IMR-90 (cell line): ENCODE results near the gene TSR2. TPM values are rescaled to one million over a fixed set of nuclear protein-coding genes. Genes with fewer than 3 reads are reported as not detected.

Experiments
- ATAC-seq: fragments of 200-7000 bp; cut with Tn5 transposase; 2 replicates; pipeline ENCODE4 v1.9.1; 2020; ENCODE audit warnings: low read depth, mild to moderate bottlenecking, moderate library complexity
- Bru-seq: library from RNA; stranded (reverse); fragments of 400-500 nt; gene quantifications from one replicate; lab custom pipeline; 2021; lab: Mats Ljungman, UMichigan
- BruChase-seq, 2 experiments: library from RNA; stranded (reverse); fragments of 400-500 nt; gene quantifications; one replicate each; lab custom pipeline; 2021; lab: Mats Ljungman, UMichigan
- BruUV-seq: library from RNA; stranded (reverse); fragments of 400-500 nt; replicated peaks from 2 replicates; lab custom pipeline; 2021; lab: Mats Ljungman, UMichigan
- CTCF ChIA-PET: fragments of 300-600 bp; formaldehyde crosslinking; extraction: SDS; loops from one replicate; lab custom pipeline; 2021; ENCODE audit warnings: antibody characterized with exemption; lab: Yijun Ruan, JAX
- POLR2A ChIA-PET: fragments of 300-600 bp; sonication (Branson Sonifier 250); formaldehyde crosslinking; loops from one replicate; lab custom pipeline; 2022; ENCODE audit warnings: antibody characterized with exemption; ENCODE audit not compliant: unreplicated experiment; lab: Charles Lee
- DNase-seq: peaks from one replicate; pipeline ENCODE4 v3.0.0; 2013
- H2AFZ ChIP-seq: replicated peaks from 2 replicates; pipeline ENCODE3; 2013; ENCODE audit warnings: low read length, mild to moderate bottlenecking; ENCODE audit not compliant: poor library complexity
- H2AK5ac ChIP-seq: 2 replicates; pipeline ENCODE4 v1.6.1; 2013; ENCODE audit warnings: low read depth, low read length, inconsistent platforms
- H2AK9ac ChIP-seq: replicated peaks from 2 replicates; pipeline ENCODE3; 2013; ENCODE audit warnings: mild to moderate bottlenecking, low read depth, low read length, moderate library complexity; ENCODE audit not compliant: poor library complexity
- H2BK120ac ChIP-seq: 2 replicates; pipeline ENCODE4 v1.6.1; 2013; ENCODE audit warnings: low read depth, low read length, inconsistent platforms
- H2BK15ac ChIP-seq: 3 replicates; pipeline ENCODE4 v1.6.1; 2013; ENCODE audit warnings: low read depth, low read length, inconsistent platforms
- H2BK20ac ChIP-seq: 2 replicates; pipeline ENCODE4 v1.6.1; 2013; ENCODE audit warnings: low read depth, mild to moderate bottlenecking, inconsistent platforms, low read length, moderate library complexity
- H2BK5ac ChIP-seq: 2 replicates; pipeline ENCODE4 v1.6.1; 2013; ENCODE audit warnings: mild to moderate bottlenecking, low read depth, low read length, inconsistent platforms; ENCODE audit not compliant: poor library complexity, severe bottlenecking
- H3K14ac ChIP-seq: replicated peaks from 2 replicates; pipeline ENCODE4 v1.6.1; 2013; ENCODE audit warnings: low read depth, low read length, inconsistent platforms
- H3K18ac ChIP-seq: 2 replicates; pipeline ENCODE4 v1.6.1; 2013; ENCODE audit warnings: low read depth, low read length, control low read depth
- H3K23ac ChIP-seq: 2 replicates; pipeline ENCODE4 v1.6.1; 2013; ENCODE audit warnings: low read depth, low read length, inconsistent platforms
- H3K27ac ChIP-seq: 2 replicates; pipeline ENCODE4 v1.5.1; 2013; ENCODE audit warnings: mild to moderate bottlenecking, control low read depth, low read length; ENCODE audit not compliant: insufficient read depth
- H3K27me3 ChIP-seq: 2 replicates; pipeline ENCODE4 v1.6.1; 2013; ENCODE audit warnings: low read length; ENCODE audit not compliant: control insufficient read depth, insufficient read depth
- H3K36me3 ChIP-seq: 2 replicates; pipeline ENCODE4 v1.6.1; 2013; ENCODE audit warnings: low read length, mixed read lengths; ENCODE audit not compliant: control insufficient read depth, insufficient read depth
- H3K4ac ChIP-seq: 2 replicates; pipeline ENCODE4 v1.6.1; 2013; ENCODE audit warnings: low read depth, low read length, inconsistent platforms
- H3K4me1 ChIP-seq: 2 replicates; pipeline ENCODE4 v1.6.1; 2013; ENCODE audit warnings: low read length, mixed read lengths; ENCODE audit not compliant: control insufficient read depth, insufficient read depth
- H3K4me2 ChIP-seq: 2 replicates; pipeline ENCODE4 v1.6.1; 2013; ENCODE audit warnings: low read depth, mild to moderate bottlenecking, control low read depth, low read length, moderate library complexity
- H3K4me3 ChIP-seq: 2 replicates; pipeline ENCODE4 v1.5.1; 2013; ENCODE audit warnings: low read depth, mild to moderate bottlenecking, control low read depth, low read length, moderate library complexity; ENCODE audit not compliant: insufficient read depth
- H3K56ac ChIP-seq: 2 replicates; pipeline ENCODE4 v1.6.1; 2013; ENCODE audit warnings: low read length, inconsistent platforms; ENCODE audit not compliant: insufficient read depth; ENCODE audit errors: extremely low read depth
- H3K79me1 ChIP-seq, 2 experiments: 2 replicates each; pipeline ENCODE4 v1.6.1; 2013; ENCODE audit warnings: low read length in 2 of 2, inconsistent platforms in 1 of 2, low read depth in 1 of 2
- H3K9ac ChIP-seq: 2 replicates; pipeline ENCODE4 v1.6.1; 2013; ENCODE audit warnings: low read depth, low read length, control low read depth
- H3K9me1 ChIP-seq: 2 replicates; pipeline ENCODE4 v1.6.1; 2013; ENCODE audit warnings: low read length, inconsistent platforms; ENCODE audit not compliant: insufficient read depth
- H3K9me3 ChIP-seq: 2 replicates; pipeline ENCODE4 v1.6.1; 2013; ENCODE audit warnings: low read length; ENCODE audit not compliant: control insufficient read depth, insufficient read depth
- H4K20me1 ChIP-seq: 2 replicates; pipeline ENCODE4 v1.6.1; 2013; ENCODE audit warnings: low read length, inconsistent platforms; ENCODE audit not compliant: insufficient read depth
- H4K5ac ChIP-seq: 2 replicates; pipeline ENCODE4 v1.6.1; 2013; ENCODE audit warnings: mild to moderate bottlenecking, low read depth, low read length, control low read depth
- H4K8ac ChIP-seq, 2 experiments: 2 replicates each; pipeline ENCODE4 v1.6.1; 2013; ENCODE audit warnings: low read depth in 2 of 2, low read length in 2 of 2, control low read depth in 1 of 2, inconsistent platforms in 1 of 2
- H4K91ac ChIP-seq: 2 replicates; pipeline ENCODE4 v1.6.1; 2013; ENCODE audit warnings: low read depth, low read length, inconsistent platforms; ENCODE audit not compliant: insufficient read depth
- MAFK ChIP-seq: IDR thresholded peaks from 2 replicates; pipeline ENCODE4 v1.6.1; 2012; ENCODE audit warnings: low read depth, low read length, improper control_type of control experiment
- MAZ ChIP-seq: IDR thresholded peaks from 2 replicates; pipeline ENCODE4 v1.6.1; 2012; ENCODE audit warnings: low read depth, mild to moderate bottlenecking, low read length, improper control_type of control experiment, moderate library complexity, borderline replicate concordance
- MXI1 ChIP-seq: IDR thresholded peaks from 2 replicates; pipeline ENCODE4 v1.6.1; 2012; ENCODE audit warnings: low read depth, mild to moderate bottlenecking, low read length, moderate library complexity, borderline replicate concordance
- NFE2L2 ChIP-seq: fragments of 150-350 bp; IDR thresholded peaks from 2 replicates; pipeline ENCODE4 v1.6.1; 2016; ENCODE audit warnings: low read depth, mild to moderate bottlenecking, low read length
- POLR2A ChIP-seq: IDR thresholded peaks from 2 replicates; pipeline ENCODE4 v1.6.1; 2012; ENCODE audit warnings: mild to moderate bottlenecking, low read depth, low read length
- RAD21 ChIP-seq: IDR thresholded peaks from 2 replicates; pipeline ENCODE4 v1.6.1; 2012; ENCODE audit warnings: low read length, improper control_type of control experiment
- WGBS, 2 experiments: methylation state at CpG; one replicate each; pipeline versions ENCODE4 v1.1.5 to v1.1.7; 2013; ENCODE audit warnings: missing lambda C conversion rate in 2 of 2; ENCODE audit not compliant: insufficient read length in 1 of 2; ENCODE audit errors: extremely low coverage in 2 of 2; 5-methylcytosine and 5-hydroxymethylcytosine counted together
- dilution Hi-C: fragments of 300-500 bp; cut with HindIII; formaldehyde crosslinking; loops from one replicate; pipeline ENCODE4 v1.14.3; 2018; ENCODE audit warnings: low sequenced_read_pairs; ENCODE audit not compliant: unreplicated experiment
- in situ Hi-C: fragments of 300-500 bp; cut with MboI; formaldehyde crosslinking; loops from 3 replicates; pipeline ENCODE4 v1.14.3; 2019; ENCODE audit warnings: low sequenced_read_pairs, inconsistent platforms, mixed read lengths
- intact Hi-C: fragments of 100-400 bp; cut with micrococcal nuclease; formaldehyde crosslinking; loops from 2 replicates; pipeline ENCODE4 v1.10.0; 2022
- long read RNA-seq: library from polyadenylated mRNA; unstranded; transcript quantifications from one replicate; pipeline ENCODE4 v2.0.0, GENCODE V29; 2021; ENCODE audit not compliant: unreplicated experiment
- polyA plus RNA-seq, 3 experiments: library from polyadenylated mRNA; depleted of rRNA; stranded (reverse); fragments of >200 nt; gene quantifications; 2 replicates each; pipeline ENCODE4 v1.2.3, GENCODE V29; 2012; ENCODE audit warnings: low replicate concordance in 1 of 3
- total RNA-seq: library from RNA; depleted of rRNA; stranded (reverse); fragments of >200 nt; gene quantifications from 2 replicates; pipeline ENCODE4 v1.2.3, GENCODE V29; 2012; rRNA removed
- TF ChIP-seq, protein P1 (sequence below): conservative IDR thresholded peaks from 2 replicates; pipeline ENCODE4 v1.5.1; 2012; ENCODE audit warnings: mild to moderate bottlenecking, low read depth, low read length, improper control_type of control experiment
- TF ChIP-seq, protein P2 (sequence below): fragments of 150-350 bp; IDR thresholded peaks from 2 replicates; pipeline ENCODE4 v1.6.1; 2017; ENCODE audit warnings: mild to moderate bottlenecking, antibody characterized with exemption, low read length, low read depth

Gene TSR2, protein sequence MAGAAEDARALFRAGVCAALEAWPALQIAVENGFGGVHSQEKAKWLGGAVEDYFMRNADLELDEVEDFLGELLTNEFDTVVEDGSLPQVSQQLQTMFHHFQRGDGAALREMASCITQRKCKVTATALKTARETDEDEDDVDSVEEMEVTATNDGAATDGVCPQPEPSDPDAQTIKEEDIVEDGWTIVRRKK
- 8.8 and 14.4 TPM in 2 replicates for total RNA-seq
- 20.4 and 22.1 TPM in 2 replicates for polyA plus RNA-seq (2012; rRNA removed)
- 12.5 and 20.2 TPM in 2 replicates for polyA plus RNA-seq (2012; cell fraction: cytosol; rRNA removed)
- 4.4 and 10.8 TPM in 2 replicates for polyA plus RNA-seq (2012; cell fraction: nucleus; rRNA removed; ENCODE audit: low replicate concordance)
- Bru-seq, nascent RNA = percentile 77 among the genes with signal in this experiment
- percentile 82 among the genes with signal in this experiment for BruChase-seq, experiment 1, labeled RNA remaining after a 6-hour chase
- BruChase-seq, experiment 2, labeled RNA remaining after a 2-hour chase = percentile 79 among the genes with signal in this experiment
- long read RNA-seq, transcript TSR2-201 (5 exons, 1,534 nt) = major isoform, 67 of 76 reads
- long read RNA-seq, partial matches to known transcripts = 0 of 76 reads
- long read RNA-seq, other reads (novel, unspliced or antisense) = 9 of 76 reads

DNA sequence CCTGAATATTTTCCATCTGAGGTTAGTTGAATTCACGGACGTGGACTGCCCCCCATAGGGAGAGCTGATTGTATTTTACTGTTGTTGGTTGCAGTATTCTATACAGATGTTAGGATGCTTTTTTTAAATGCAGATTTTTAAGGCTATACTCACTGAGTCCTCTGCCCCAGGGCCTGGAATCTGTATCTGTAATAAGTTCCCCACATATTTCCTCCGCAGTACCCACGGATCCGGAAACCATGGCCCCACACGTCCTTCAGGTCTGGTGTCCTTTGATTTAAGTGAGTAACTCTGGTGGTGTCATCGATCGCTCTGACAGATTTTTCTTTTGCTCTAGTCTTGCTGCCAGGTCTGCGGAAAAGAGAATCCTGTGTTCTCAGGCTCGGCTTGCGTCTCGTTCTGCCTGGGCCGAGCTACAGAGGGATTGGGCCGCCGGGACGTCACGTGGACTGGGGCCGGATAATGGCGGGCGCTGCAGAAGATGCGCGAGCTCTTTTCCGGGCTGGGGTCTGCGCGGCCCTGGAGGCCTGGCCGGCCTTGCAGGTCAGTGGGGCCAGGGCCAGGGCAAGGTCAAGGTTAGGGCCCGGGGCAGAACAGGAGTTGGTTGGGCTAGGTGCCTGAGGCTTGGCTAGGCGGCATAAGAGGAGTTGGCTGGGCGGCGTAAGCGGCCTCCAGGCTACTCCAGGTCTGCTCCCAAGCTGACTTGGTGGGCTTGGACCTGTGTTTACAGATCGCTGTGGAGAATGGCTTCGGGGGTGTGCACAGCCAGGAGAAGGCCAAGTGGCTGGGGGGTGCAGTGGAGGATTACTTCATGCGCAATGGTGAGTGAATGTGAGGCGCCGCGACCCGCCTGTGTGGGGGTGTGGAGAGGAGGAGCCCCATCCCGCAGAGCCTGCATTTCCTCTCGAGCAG, at the start of gene TSR2:
Gene TSR2, plus strand, starts transcription at position 445 of the 912 bp plus-strand sequence. Its CDS starts 18 bp downstream, at position 463.
- peak within 1 kb of the TSS; percentile 70 for H3K9ac ChIP-seq
- H3K27me3 ChIP-seq = peaks cover 4% of the 10 kb centered on the region; the same call in 1 of the 2 replicates
- ATAC-seq (peak; percentile 97), DNase-seq (peak; percentile 87)
- H3K4me2 ChIP-seq = peak within 1 kb of the TSS; percentile 80
- H3K4me1 ChIP-seq = no peaks in the 10 kb centered on the region
- no peak within 1 kb of the TSS for H2BK120ac ChIP-seq
- H2AK9ac ChIP-seq = peak within 1 kb of the TSS; percentile 97
- H3K56ac ChIP-seq = peak within 1 kb of the TSS; percentile 32
- H2BK20ac ChIP-seq = no peak within 1 kb of the TSS
- H3K9me1 ChIP-seq = no peaks in the 10 kb centered on the region
- no TSS peak for BruUV-seq
- intact Hi-C loops = loop anchor here (1.0 to 10.0 kb wide), 3 partner anchors 195 to 398 kb away; no protein-coding TSS in a partner anchor
- in situ Hi-C loops = loop anchor here (25.0 kb wide), 1 partner anchor 403 kb away; the partner anchor contains the start of gene PHF8
- CTCF ChIA-PET = interaction anchor here (0.6 kb wide), 1 partner anchor 87 kb away, joined by 3 read pairs; no protein-coding TSS in a partner anchor
- no peaks in the 10 kb centered on the region for H3K9me3 ChIP-seq
- H3K79me1 ChIP-seq = peaks cover 3 to 10% of the 10 kb centered on the region in 2 experiments; a peak in 3 of 4 replicates
- no peak within 1 kb of the TSS for H2AK5ac ChIP-seq
- H4K5ac ChIP-seq = peak within 1 kb of the TSS; percentile 82
- H3K18ac ChIP-seq = no peak within 1 kb of the TSS
- peak within 1 kb of the TSS; percentile 84 for H3K4me3 ChIP-seq
- peak within 1 kb of the TSS; percentile 65 for H3K4ac ChIP-seq
- no peak within 1 kb of the TSS for H2BK15ac ChIP-seq
- dilution Hi-C loops = no loop called here
- peaks cover 7% of the 10 kb centered on the region; the same call in 1 of the 2 replicates for H3K36me3 ChIP-seq
- POLR2A ChIA-PET = no interaction called here
- peak within 1 kb of the TSS; percentile 28 for H2BK5ac ChIP-seq
- peaks cover 3% of the 10 kb centered on the region; the same call in 1 of the 2 replicates for H4K20me1 ChIP-seq
- peak within 1 kb of the TSS; percentile 38 for H3K27ac ChIP-seq
- H2AFZ ChIP-seq = peak within 1 kb of the TSS; percentile 91
- H3K23ac ChIP-seq = peak within 1 kb of the TSS; percentile 34; the same call in 1 of the 2 replicates
- WGBS, 2 experiments = 37% methylated on average over 10 of the region's 40 CpGs; no CpG with 5 or more reads in 1 of the 2 experiments
- 0 out of 2 replicates have a peak within 1 kb of the TSS, but pooled peaks have one; percentile 23 for H4K91ac ChIP-seq
- H4K8ac ChIP-seq = peak within 1 kb of the TSS; percentile 32 to 88; a peak in 3 of 4 replicates
- peak within 1 kb of the TSS; percentile 83 for H3K14ac ChIP-seq
- TF ChIP-seq MAFK (peak; percentile 29; the same call in 1 of the 2 replicates), RAD21 (peak; percentile 45), MXI1 (no peak), NFE2L2 (no peak), POLR2A (no peak), MAZ (no peak)
- TF ChIP-seq, protein P1, sequence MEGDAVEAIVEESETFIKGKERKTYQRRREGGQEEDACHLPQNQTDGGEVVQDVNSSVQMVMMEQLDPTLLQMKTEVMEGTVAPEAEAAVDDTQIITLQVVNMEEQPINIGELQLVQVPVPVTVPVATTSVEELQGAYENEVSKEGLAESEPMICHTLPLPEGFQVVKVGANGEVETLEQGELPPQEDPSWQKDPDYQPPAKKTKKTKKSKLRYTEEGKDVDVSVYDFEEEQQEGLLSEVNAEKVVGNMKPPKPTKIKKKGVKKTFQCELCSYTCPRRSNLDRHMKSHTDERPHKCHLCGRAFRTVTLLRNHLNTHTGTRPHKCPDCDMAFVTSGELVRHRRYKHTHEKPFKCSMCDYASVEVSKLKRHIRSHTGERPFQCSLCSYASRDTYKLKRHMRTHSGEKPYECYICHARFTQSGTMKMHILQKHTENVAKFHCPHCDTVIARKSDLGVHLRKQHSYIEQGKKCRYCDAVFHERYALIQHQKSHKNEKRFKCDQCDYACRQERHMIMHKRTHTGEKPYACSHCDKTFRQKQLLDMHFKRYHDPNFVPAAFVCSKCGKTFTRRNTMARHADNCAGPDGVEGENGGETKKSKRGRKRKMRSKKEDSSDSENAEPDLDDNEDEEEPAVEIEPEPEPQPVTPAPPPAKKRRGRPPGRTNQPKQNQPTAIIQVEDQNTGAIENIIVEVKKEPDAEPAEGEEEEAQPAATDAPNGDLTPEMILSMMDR = peak; percentile 40
- TF ChIP-seq, protein P2, sequence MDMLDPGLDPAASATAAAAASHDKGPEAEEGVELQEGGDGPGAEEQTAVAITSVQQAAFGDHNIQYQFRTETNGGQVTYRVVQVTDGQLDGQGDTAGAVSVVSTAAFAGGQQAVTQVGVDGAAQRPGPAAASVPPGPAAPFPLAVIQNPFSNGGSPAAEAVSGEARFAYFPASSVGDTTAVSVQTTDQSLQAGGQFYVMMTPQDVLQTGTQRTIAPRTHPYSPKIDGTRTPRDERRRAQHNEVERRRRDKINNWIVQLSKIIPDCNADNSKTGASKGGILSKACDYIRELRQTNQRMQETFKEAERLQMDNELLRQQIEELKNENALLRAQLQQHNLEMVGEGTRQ = peak; percentile 92
